ENCODE results near the gene CELF2. TPM values are rescaled to one million over a fixed set of nuclear protein-coding genes. Genes with fewer than 3 reads are reported as not detected.

CELF2 gene
- total RNA-seq, 2 donors from 2014 or later, result 63.2 to 69.4 TPM

DNA sequence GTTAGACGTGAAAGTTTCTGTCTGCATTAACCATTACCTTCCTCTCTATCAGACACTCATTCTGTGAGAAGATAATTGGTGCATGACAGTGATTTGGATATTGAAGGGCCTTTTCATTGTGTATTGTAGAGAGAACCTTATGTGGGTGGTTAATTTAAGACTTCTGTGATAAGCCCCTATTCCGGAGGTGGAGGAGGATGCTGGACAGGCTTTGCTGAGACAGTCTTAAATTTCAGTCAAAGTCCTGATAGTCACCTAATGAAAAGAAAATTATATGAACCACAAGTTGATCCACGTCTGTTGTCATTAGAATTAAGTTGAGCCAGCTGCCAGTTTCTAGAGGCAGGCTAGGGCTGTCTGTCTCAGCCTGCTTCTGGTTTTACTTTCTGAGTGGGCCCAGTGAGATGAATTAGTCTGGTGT is 62.9 kb downstream of the CELF2 start:
- Histone ChIP-seq H3K4me3 (no peak overlapping the region), H3K9me3 (no peaks in the 10 kb centered on the region), H3K36me3 (no peaks in the 10 kb centered on the region), H3K27me3 (no peaks in the 10 kb centered on the region), H3K27ac (peak overlapping the region in 1 of 2 donors; percentile 52), H3K4me1 (peaks cover 0 to 67% of the 10 kb centered on the region in 2 donors)
- no peak for TF ChIP-seq CTCF (IDR thresholded peaks at IDR 0.05)
- no peak for DNase-seq (ENCODE audit: low spot score)

DNA sequence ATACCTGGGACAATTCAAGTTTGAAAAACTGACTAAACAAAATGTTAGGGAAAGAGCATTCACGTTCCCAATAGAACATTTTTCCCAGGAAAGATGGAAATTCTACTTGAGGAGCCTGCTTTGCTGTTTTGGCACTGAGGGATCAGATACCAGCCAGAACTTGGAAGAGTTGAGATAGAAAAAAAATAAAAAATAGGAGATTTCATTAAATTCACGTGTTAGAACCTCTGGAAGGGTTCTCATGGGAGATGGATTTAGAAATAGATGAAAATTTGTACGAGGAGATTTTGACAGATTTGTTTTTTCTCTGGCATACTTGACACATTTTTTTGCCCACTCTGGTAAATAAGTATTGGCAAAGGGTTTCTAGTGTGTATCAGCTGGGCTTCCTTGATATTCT is 63.7 kb downstream of the CELF2 start:
- peaks cover 0 to 65% of the 10 kb centered on the region in 2 donors for H3K4me1 ChIP-seq
- no peaks in the 10 kb centered on the region for H3K9me3 ChIP-seq
- H3K27me3 ChIP-seq, result no peaks in the 10 kb centered on the region
- no peak overlapping the region for H3K4me3 ChIP-seq
- H3K27ac ChIP-seq, result peak overlapping the region; percentile 15 to 52
- TF ChIP-seq CTCF (IDR thresholded peaks at IDR 0.05), result no peak
- no peaks in the 10 kb centered on the region for H3K36me3 ChIP-seq
- no peak for DNase-seq (ENCODE audit: low spot score)

DNA sequence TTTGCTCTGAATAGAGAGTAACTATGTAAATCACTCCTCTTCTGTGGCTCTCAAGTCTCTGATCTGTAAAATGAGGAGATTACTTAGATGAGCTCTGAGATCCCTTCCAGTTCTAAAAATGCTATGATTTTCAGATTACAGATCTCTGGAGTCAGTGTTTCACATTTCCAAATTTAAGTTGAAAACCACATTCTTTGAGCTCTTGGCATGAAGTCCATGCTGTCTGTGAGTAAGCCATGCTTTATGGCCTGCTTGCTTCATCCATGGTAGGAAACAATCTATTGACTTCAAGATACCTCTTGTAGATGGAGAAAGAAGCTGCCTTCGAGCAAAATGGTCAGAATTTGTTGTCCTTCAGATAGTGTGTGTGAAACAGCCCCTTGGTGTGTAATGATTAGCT is 64.9 kb downstream of the CELF2 start:
- Histone ChIP-seq H3K27me3 (no peaks in the 10 kb centered on the region), H3K9me3 (no peaks in the 10 kb centered on the region), H3K36me3 (no peaks in the 10 kb centered on the region), H3K4me1 (peaks cover 0 to 63% of the 10 kb centered on the region in 2 donors), H3K27ac (peak overlapping the region; percentile 15 to 52), H3K4me3 (no peak overlapping the region)
- no peak for TF ChIP-seq CTCF (IDR thresholded peaks at IDR 0.05)
- no peak for DNase-seq (ENCODE audit: low spot score)

DNA sequence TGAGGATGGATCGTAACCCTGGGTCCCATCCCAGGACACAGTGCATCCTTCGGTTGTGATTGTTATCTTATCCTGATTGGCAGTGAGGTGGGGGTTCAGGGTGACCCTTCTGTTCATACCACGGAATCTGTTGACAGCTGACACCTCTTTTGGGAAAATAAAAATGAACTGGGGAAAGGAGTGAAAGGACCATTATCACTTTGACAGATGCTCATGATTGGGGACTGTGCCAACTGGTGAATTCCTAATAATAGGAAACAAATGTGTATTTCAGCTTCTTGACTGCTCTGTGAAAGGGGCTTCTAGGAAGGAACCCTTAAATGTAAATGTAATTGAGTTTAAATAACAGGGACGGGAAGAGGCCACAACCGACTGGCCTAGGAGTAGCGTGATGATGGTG is 65.4 kb downstream of the CELF2 start:
- no peaks in the 10 kb centered on the region for H3K36me3 ChIP-seq
- no peaks in the 10 kb centered on the region for H3K9me3 ChIP-seq
- peak overlapping the region in 1 of 2 donors; percentile 13 for H3K27ac ChIP-seq
- H3K4me1 ChIP-seq, result peaks cover 0 to 65% of the 10 kb centered on the region in 2 donors
- H3K27me3 ChIP-seq, result no peaks in the 10 kb centered on the region
- H3K4me3 ChIP-seq, result no peak overlapping the region
- TF ChIP-seq CTCF (IDR thresholded peaks at IDR 0.05), result no peak
- DNase-seq (ENCODE audit: low spot score), result no peak

GRCh38 chr10:11085545-11085944 is 67.9 kb downstream of the CELF2 start:
- H3K27ac ChIP-seq, result peak overlapping the region; percentile 51 to 82
- H3K9me3 ChIP-seq, result no peaks in the 10 kb centered on the region
- H3K4me3 ChIP-seq, result no peak overlapping the region
- TF ChIP-seq CTCF (IDR thresholded peaks at IDR 0.05), result no peak
- DNase-seq (ENCODE audit: low spot score), result no peak
- H3K27me3 ChIP-seq, result no peaks in the 10 kb centered on the region
- no peaks in the 10 kb centered on the region for H3K36me3 ChIP-seq
- H3K4me1 ChIP-seq, result peaks cover 0 to 71% of the 10 kb centered on the region in 2 donors

GRCh38 chr10:11086177-11086840 is 68.6 kb downstream of the CELF2 start:
- H3K27me3 ChIP-seq, result no peaks in the 10 kb centered on the region
- peak overlapping the region; percentile 51 to 82 for H3K27ac ChIP-seq
- H3K36me3 ChIP-seq, result no peaks in the 10 kb centered on the region
- peaks cover 0 to 63% of the 10 kb centered on the region in 2 donors for H3K4me1 ChIP-seq
- no peak overlapping the region for H3K4me3 ChIP-seq
- no peaks in the 10 kb centered on the region for H3K9me3 ChIP-seq
- peak; percentile 73 for DNase-seq (ENCODE audit: low spot score)
- no peak for TF ChIP-seq CTCF (IDR thresholded peaks at IDR 0.05)
